Thyroid gland (tissue), 4 donors: Measurements from ENCODE around the gene CNTNAP5. TPM values are rescaled to one million over a fixed set of nuclear protein-coding genes. Genes with fewer than 3 reads are reported as not detected.

Experiments used
- DNase-seq, 2 donors: peaks; one replicate each; pipeline ENCODE4 v3.0.0-alpha.2; 2019
- H3K27ac ChIP-seq, 3 donors: fragments of 200-600 bp; sonication (generic); 1 replicate in 2 of 3; 2 replicates in 1 of 3; pipeline ENCODE4 v1.5.1; 2016 to 2019; ENCODE audit warnings: mild to moderate bottlenecking in 1 of 3, moderate library complexity in 1 of 3
- H3K27me3 ChIP-seq: fragments of 200-600 bp; sonication (generic); one replicate; pipeline ENCODE4 v1.5.1; 2019
- H3K36me3 ChIP-seq, 2 donors: fragments of 200-600 bp; sonication (generic); one replicate each; pipeline ENCODE4 v1.5.1; 2016 to 2019
- H3K4me1 ChIP-seq, 2 donors: fragments of 200-600 bp; sonication (generic); one replicate each; pipeline ENCODE4 v1.5.1; 2017 to 2019
- H3K4me3 ChIP-seq, 3 donors: fragments of 200-600 bp; sonication (generic); replicated peaks in 1 of 3; 1 replicate in 2 of 3; 2 replicates in 1 of 3; pipeline ENCODE4 v1.5.1; 2016; ENCODE audit warnings: mild to moderate bottlenecking in 1 of 3
- H3K9me3 ChIP-seq: fragments of 200-600 bp; sonication (generic); one replicate; pipeline ENCODE4 v1.5.1; 2017
- POLR2A ChIP-seq, 2 donors: fragments of 450-650 bp; IDR thresholded peaks; one replicate each; pipeline ENCODE4 v1.6.1; 2017; ENCODE audit warnings: antibody characterized with exemption in 2 of 2, mild to moderate bottlenecking in 2 of 2, moderate library complexity in 1 of 2
- WGBS, 2 donors: methylation state at CpG; one replicate each; pipeline ENCODE4 v1.1.5; 2017; 5-methylcytosine and 5-hydroxymethylcytosine counted together
- intact Hi-C: fragments of 100-400 bp; cut with DNase I; formaldehyde crosslinking; loops from one replicate; pipeline ENCODE4 v1.15.1; 2023
- total RNA-seq, 4 donors: library from RNA; depleted of rRNA; stranded (reverse); fragments of >200 nt; gene quantifications; one replicate each; pipeline ENCODE4 v1.2.3, GENCODE V29; 2016
- TF ChIP-seq, protein P1 (sequence below), 6 experiments: fragments of 200-600 bp in 3 of 6; fragments of 450-650 bp in 3 of 6; sonication (generic) in 3 of 6; IDR thresholded peaks; one replicate each; pipeline ENCODE4 v1.5.1; 2016 to 2019; ENCODE audit warnings: antibody characterized with exemption in 6 of 6, mild to moderate bottlenecking in 2 of 6, inconsistent platforms in 1 of 6, moderate library complexity in 1 of 6

Gene CNTNAP5
- total RNA-seq, 4 donors from 2014 or later = not detected

DNA sequence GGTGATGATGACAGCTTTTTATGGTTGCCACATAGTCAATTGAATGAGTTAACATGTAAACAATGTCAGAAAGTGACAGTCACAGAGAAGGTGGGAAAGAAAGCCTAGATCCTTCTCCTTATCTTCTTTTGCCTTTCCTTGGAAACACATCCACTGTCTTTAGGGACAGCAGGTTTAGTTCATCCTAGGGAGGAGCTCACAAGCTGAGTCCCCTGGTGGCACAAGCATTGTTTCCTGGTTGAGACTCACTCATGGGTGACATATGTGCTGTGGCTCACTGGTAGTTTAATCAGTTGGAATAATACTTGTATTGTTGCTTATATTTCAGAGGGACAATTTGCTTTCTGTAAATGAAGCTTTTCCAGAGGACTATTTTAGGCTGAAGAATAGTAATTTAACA lies 598.5 kb downstream of the CNTNAP5 start:
- Histone ChIP-seq H3K27ac (no peak overlapping the region), H3K9me3 (no peaks in the 10 kb centered on the region), H3K4me1 (no peaks in the 10 kb centered on the region), H3K4me3 (no peak overlapping the region), H3K27me3 (no peaks in the 10 kb centered on the region), H3K36me3 (no peaks in the 10 kb centered on the region)
- TF ChIP-seq, protein P1, sequence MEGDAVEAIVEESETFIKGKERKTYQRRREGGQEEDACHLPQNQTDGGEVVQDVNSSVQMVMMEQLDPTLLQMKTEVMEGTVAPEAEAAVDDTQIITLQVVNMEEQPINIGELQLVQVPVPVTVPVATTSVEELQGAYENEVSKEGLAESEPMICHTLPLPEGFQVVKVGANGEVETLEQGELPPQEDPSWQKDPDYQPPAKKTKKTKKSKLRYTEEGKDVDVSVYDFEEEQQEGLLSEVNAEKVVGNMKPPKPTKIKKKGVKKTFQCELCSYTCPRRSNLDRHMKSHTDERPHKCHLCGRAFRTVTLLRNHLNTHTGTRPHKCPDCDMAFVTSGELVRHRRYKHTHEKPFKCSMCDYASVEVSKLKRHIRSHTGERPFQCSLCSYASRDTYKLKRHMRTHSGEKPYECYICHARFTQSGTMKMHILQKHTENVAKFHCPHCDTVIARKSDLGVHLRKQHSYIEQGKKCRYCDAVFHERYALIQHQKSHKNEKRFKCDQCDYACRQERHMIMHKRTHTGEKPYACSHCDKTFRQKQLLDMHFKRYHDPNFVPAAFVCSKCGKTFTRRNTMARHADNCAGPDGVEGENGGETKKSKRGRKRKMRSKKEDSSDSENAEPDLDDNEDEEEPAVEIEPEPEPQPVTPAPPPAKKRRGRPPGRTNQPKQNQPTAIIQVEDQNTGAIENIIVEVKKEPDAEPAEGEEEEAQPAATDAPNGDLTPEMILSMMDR (IDR thresholded peaks at IDR 0.05) = no peak
- no peak for TF ChIP-seq POLR2A (IDR thresholded peaks at IDR 0.05)
- intact Hi-C loops = no loop called here
- no peak for DNase-seq

DNA sequence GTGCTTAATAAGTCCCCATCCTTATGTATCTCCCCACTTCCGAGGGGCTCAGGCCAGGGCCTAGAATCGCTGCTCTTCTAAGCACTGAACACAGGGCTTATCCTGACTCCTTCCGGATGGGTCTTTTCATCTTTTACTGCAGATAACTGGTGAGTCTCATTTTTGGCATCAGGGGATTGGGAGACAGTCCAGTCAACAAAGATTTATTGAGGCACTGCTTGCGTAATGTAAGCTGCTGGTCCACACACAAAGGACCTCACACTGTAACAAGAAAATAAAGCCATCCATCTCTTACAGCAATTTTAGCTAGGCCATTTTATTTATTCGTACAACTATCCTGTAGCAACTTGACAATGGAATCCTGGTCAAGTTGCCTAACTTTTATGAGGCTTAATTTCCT lies 600.5 kb downstream of the CNTNAP5 start:
- Histone ChIP-seq H3K27ac (no peak overlapping the region), H3K36me3 (no peaks in the 10 kb centered on the region), H3K27me3 (no peaks in the 10 kb centered on the region), H3K4me3 (no peak overlapping the region), H3K4me1 (no peaks in the 10 kb centered on the region), H3K9me3 (no peaks in the 10 kb centered on the region)
- intact Hi-C loops = no loop called here
- WGBS, 2 donors = 89 to 92% methylated on average over 5 of the region's 5 CpGs
- no peak for TF ChIP-seq POLR2A (IDR thresholded peaks at IDR 0.05)
- TF ChIP-seq, protein P1 (IDR thresholded peaks at IDR 0.05) = no peak
- DNase-seq = no peak

DNA sequence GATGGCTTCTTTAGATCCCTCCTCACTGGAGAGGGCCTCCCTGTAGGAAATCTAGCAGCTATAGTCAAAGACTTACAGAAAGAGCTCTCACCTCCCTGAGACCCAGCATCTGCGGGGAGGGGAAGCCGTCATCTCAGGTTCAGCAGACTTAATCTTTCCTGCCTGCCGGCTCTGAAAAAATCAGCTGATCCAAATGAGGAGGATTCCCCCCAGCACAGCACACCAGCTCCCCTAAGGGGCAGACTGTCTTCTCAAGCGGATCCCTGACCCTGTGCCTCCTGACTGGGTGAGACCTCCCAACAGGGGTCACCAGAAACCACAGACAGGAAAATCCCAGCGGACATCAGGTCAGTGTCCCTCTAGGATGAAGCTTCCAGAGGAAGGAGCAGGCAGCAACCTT lies 601.9 kb downstream of the CNTNAP5 start:
- Histone ChIP-seq H3K27ac (no peak overlapping the region), H3K27me3 (no peaks in the 10 kb centered on the region), H3K36me3 (no peaks in the 10 kb centered on the region), H3K4me1 (no peaks in the 10 kb centered on the region), H3K4me3 (no peak overlapping the region), H3K9me3 (no peaks in the 10 kb centered on the region)
- 77 to 79% methylated on average over 4 to 5 of the region's 5 CpGs for WGBS, 2 donors
- DNase-seq = no peak
- TF ChIP-seq POLR2A (IDR thresholded peaks at IDR 0.05) = no peak
- TF ChIP-seq, protein P1 (IDR thresholded peaks at IDR 0.05) = no peak
- intact Hi-C loops = no loop called here

DNA sequence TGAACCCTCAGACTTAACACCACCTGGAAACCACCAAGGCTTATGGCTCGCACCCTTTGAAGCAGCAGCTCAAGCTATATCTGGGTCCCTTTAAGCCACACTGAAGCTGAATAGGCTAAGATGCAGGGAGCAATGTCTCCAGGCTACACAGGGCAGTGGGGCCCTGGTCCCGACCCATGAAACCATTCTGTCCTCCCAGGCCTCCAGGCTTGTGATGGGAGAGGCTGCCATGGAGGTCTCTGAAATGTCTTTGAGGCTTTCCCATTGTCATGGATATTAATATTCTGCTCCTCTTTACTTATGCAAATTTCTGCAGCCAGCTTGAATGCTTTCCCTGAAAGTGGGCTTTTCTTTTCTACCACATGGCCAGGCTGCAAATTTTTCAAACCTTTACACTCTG lies 608.7 kb downstream of the CNTNAP5 start:
- TF ChIP-seq POLR2A (IDR thresholded peaks at IDR 0.05) = no peak
- TF ChIP-seq, protein P1 (IDR thresholded peaks at IDR 0.05) = no peak

DNA sequence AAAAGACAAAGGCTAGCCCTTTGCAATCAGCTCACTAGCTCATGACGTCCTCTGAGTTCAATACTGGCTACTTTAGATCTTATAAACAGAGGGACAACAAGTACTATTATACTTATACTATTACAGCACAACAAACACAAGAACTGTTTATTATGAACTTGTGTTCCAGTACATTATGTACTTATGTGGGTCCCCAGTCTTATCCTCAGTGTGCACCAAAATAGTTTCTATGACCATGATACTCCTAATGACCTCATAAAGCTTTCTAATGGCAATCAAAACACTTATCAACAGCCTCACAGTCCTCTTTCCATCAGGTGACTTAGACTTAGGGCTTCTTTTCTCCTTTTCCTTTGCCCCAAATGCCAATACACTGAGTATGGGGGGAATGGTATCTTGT lies 614.4 kb downstream of the CNTNAP5 start:
- H3K36me3 ChIP-seq = no peaks in the 10 kb centered on the region
- intact Hi-C loops = no loop called here
- no peak for DNase-seq
- no peaks in the 10 kb centered on the region for H3K4me1 ChIP-seq
- H3K27me3 ChIP-seq = no peaks in the 10 kb centered on the region
- 50 to 80% methylated on average over 1 of the region's 1 CpG for WGBS, 2 donors
- H3K4me3 ChIP-seq = no peak overlapping the region
- no peaks in the 10 kb centered on the region for H3K9me3 ChIP-seq
- TF ChIP-seq, protein P1 (IDR thresholded peaks at IDR 0.05) = no peak
- no peak for TF ChIP-seq POLR2A (IDR thresholded peaks at IDR 0.05)
- no peak overlapping the region for H3K27ac ChIP-seq

More for the DNA sequence above, 608.7 kb downstream of the CNTNAP5 start:
- intact Hi-C loops = no loop called here
- WGBS, 2 donors = 74 to 80% methylated on average over 1 to 2 of the region's 2 CpGs
- Histone ChIP-seq H3K36me3 (no peaks in the 10 kb centered on the region), H3K4me1 (no peaks in the 10 kb centered on the region), H3K27me3 (no peaks in the 10 kb centered on the region), H3K9me3 (no peaks in the 10 kb centered on the region), H3K4me3 (no peak overlapping the region), H3K27ac (no peak overlapping the region)
- DNase-seq = no peak
